ENCODE measurements around the gene TMEM54.
"Not testable (repeated sequence)": the region's sequence is repeated elsewhere in the genome, so short reads cannot be mapped to it uniquely, and the experiment has no call there.

Gene TMEM54

DNA sequence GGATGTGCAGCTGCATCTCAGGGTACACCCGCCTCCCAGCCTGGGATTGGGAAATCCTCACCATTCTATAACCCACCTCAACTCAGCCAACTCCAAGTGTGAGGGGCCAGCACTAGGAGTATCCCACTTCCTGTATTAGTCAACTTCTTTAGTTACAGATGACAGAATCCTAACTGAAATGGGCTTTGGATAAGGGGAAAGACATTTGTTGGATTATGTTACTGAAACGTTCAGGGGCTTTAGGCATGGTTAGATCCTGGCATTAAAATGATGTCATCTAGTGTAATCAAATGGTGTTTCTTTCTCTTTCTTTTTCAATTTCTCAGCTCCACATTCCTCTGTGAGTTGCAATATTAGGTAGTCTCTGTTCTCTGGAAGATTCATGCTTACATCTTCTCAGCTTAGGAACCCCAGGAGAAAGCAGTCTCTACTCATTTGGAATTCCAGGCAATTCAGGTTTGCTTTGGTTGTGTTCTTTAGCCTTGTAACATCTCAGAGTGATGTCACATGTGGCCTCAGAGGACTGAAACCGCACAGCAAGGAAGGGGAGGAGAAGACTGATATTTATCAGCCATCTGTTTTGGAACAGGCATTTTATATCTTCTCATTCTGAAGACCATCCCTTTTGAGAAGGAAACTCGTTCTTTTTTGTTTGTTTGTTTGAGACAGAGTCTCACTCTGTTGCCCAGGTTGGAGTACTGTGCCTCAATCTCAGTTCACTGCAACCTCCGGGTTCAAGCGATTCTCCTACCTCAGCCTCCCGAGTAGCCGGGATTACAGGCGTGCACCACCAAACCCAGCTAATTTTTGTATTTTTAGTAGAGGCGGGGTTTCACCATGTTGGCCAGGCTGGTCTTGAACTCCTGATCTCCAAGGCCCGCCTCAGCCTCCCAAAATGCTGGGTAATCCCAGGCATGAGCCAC, 18.9 kb upstream of the TMEM54 start:
- no peak for DNase-seq

DNA sequence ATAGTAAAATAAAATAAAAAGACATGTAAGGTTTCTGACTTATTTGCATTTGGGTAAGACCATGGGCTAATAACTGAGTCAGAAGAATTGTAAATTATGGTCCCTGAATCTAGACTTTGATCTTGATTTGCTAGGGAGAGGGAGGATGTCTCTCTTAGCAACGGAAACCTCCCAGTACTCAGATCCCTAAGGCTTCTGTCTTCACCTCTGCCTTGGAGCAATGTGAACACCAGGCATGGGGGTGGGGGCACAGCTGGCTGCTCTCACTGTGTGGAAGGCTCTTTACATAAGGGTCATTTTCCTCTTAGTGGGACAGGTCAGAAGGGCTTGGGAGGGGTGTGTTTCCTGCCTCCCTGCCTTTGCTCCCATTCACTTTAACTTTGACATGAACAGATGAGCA, 17.0 kb upstream of the TMEM54 start:
- DNase-seq: no peak

DNA sequence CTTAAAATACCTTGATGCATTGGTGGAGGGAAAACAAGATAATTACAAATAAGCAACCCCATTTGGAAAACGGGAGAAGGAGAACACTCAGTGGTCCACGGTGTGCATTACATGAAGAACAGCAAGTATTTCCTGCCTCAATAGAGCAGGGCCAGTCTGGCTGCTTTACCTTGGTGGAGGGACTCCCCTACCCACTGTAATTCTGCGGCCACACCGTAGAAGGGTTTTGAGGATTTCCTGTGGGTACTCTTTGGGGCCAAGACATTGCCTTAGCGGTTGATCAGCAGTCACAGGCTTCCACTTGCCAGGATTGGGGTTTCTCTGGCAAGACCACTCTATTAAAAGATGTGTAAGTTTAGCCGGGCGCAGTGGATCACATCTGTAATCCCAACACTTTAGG, 16.3 kb upstream of the TMEM54 start:
- no peak for DNase-seq

DNA sequence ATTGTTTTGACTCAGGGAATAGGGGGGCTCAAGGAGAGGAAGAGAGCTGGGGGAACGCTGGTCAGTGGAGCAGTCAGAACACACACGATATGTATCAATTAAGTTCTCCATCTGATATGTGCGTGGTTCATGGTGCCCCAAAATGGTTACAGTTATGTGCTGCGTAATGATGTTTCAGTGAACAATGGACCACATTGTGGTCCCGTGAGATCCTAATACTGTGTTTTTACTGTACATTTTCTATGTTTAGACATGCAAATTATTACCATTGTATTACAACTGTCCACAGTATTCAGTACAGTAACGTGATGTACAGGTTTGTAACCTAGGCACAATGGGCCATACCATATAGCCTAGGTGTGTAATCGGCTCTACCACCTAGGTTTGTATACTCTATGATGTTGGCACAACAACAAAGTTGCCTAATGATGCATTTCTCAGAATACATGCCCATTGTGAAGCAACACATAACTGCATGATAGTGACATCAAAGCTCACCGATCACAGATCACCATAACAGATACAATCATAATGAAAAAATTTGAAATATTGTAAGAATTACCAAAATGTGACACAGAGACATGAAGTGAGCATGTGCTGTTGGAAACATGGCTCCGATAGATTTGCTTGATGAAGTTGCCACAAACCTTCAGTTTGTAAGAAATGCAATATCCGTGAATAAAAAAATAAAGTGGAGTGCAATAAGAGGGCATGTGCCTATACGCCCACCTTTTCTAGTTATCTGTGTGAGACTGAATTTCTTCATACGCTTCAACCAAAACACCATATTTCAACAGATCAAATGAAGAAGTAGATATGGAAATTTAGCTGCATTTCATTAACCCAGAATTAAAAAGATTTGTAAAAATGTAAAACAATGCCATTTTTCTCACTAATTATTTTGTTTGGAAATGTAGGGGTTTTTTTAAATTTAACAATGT, 14.8 kb upstream of the TMEM54 start:
- no peak for DNase-seq

DNA sequence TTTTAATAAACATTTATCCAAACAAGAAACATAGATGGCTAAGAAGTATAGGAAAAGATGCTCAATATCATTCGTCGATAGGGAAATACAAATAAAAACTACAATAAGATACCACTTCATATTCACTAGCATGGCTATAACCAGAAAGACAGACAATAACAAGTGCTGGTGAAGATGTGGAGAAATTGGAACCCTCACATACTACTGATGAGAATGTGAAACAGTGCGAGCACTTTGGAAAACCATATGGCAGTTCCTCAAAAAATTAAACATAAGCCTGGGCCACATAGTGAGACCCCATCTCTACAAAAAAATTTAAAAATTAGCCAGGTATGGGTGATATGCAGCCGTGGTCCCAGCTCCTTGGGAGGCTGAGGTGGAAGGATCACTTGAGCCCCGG, 9.1 kb upstream of the TMEM54 start:
- DNase-seq: no peak

DNA sequence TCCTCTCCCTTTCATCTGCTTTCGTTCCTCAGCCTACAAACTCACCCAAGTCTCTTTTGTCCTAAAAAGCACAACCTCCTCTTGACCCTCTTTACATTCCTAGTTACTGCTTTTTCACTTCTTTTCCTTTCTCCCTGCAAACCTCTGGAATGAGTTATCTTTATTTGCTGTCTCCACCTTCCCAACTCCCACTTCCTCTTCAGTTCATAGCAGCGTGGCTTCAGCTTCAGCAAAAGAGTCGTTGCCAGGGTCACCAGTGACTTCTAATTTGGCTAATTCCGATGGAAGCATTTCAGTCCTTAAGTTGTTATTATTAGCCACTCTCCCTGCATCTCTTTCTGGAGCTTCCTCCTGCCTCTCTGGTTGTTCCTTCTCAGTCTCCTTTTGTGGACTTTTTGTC, 6.2 kb upstream of the TMEM54 start:
- DNase-seq: no peak

DNA sequence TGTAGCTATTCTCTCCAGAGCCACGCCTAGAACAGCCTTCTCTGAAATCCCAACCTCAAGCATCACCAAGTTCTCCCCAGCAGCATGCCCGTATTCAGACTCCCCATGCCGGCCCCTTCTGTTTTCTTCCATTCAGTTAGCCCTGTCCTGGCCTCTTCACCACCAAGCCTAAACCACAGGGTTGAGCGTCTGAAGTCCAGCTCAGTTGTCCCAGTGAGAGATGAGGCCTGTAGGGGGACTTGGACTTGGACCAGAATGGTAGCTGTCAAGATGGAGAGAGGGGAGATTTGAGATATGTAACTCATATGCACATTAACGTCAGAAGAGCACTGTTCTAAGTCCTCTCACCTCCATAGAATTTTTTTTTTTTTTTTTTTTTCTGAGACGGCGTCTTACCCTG, 5.5 kb upstream of the TMEM54 start:
- no peak for DNase-seq

DNA sequence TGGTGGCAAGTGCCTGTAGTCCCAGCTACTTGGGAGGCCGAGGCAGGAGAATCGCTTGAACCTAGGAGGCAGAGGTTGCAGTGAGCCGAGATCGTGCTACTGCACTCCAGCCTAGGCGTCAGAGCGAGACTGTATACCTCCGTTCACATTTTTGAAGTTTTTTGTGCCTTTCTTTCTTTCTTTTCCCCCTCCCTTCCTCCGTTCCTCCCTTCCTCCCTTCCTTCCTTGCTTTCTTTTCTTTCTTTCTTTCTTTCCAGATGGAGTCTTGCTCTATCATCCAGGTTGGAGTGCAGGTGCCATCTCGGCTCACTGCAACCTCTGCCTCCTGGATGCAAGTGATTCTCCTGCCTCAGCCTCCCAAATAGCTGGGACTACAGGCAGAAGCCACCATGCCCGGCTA, 4.4 kb upstream of the TMEM54 start:
- DNase-seq: not testable (repeated sequence)

DNA sequence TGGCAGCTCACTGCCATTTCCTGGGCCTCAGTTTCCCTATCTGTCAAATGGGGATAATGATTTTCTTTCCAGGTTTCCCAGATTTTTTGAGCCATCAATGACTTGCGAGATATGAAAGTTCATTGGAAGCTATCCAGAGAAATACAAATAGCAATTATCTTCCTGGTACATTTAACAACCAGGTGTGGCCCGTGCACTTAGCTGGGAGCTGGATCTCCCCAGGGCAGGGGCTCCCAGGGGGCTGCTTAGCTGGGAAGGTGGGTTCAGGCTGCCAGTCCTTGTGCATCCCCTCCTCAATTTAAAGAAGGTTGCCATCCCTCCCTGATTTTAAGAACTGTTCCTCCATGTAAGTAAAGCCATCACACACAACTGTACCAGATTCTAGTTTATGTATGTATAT, 3.6 kb upstream of the TMEM54 start:
- DNase-seq: no peak

DNA sequence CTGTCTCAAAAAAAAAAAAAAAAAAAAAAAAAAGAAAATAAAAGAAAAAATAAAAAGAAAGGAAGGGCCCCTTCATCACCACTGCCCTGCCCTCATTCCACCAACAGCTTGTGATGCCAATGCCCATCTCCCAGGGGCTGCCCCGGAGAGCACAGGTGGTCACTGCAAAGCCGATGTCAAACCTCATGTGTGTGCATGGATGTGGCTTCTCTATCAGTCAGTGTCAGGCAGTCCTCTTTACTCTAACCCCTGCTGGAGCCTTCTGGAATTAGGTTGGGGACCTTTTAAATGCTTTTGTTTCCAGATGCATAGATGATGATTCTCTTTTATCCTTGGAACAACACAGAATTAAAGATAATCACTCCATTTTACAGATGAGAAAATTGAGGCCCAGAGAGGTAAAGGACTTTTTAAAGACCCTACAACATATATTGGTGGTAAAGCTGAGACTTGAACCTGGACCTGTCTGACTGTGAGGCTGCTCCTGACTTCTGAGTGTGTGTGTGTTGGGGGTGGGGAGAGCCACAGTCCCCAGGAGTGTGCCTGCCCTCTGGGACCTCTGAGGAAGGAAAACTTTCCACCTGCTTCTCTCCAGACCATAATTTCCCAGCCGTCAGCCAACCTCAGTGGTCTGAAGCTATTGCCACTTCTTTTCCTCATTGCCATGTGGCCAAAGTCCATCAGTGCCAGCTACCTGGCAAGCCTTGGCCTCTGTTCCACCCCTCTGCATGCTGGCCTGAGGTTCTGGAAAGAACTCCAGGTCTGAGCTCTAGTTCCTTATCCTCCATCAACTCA, 3.0 kb upstream of the TMEM54 start:
- DNase-seq: no peak

DNA sequence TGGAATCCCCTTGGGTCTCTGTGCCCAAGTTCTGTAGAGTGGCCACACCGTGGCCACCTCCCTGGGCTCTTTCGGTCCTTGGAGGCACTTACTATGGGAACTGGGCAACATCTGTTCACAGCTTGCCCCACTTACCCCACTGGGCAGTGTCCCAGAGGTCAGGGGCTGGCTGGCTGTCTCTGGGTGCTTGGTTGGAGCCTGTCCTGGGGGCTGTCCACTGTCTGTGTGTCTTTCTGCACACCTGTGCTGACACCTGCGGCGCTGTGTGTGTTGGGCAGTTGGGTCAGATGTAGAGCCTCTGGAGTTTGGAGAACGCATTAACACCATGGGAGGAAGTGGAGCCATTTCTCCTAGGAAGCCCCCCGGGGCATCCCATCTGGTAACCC, 1.3 kb upstream of the TMEM54 start:
- DNase-seq: no peak

DNA sequence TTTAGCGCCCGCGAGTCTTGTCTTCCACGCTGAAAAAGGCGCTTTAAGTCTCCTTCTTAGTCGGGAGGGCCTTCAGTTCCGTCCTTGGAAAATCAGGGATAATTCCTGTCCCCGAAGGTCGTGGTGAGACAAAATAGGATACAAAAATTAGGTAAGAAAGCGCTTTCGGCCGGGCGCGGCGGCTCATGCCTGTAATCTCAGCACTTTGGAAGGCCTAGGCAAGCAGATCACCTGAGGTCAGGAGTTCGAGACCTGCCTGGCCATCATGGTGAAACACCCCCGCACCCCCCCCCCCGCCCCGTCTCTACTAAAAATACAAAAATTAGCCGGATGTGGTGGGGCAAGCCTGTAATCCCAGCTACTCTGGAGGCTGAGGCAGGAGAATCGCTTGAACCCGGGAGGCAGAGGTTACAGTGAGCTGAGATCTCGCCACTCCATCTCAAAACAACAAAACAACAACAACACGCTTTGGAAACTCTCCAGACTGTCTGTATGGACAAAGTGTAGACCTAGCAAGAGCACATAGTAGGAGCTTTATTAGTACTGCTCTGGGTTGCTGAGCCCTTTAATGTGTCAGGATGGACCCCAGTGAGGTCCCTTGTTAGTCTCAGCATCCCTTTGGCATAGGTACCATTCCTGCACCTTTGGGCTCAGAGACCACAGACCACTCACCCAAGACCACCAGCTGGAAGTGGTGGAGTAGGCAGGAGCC, 790 bp upstream of the TMEM54 start:
- DNase-seq: no peak

DNA sequence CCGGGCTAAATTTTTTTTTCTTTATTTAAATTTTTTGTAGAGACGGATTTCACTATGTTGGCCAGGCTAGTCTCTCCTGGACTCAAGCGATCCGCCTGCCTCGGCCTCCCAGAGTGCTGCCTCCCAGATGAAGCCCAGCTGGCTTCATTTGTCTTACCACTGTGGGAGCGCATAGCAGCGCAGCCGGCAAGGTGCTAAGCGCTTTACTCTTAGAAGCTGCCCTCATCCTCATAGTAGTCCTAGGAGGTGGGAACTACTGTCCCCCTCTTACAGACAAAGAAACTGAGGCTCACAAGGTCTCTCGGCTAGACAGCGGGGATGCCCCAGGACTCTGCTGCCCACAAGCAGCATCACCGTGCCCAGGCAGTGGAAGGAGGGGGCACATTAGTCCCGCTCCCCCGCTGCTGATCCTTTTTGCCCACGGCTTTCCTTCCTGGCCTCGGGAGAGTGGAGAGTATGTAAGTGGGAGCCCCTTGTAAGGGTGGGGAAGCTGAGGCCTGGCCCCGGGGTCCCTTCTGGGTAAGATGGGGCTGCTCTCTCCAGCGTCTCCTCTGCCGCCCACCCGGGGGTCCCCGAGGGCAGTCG, 726 bp downstream of the TMEM54 start:
- DNase-seq: no peak

DNA sequence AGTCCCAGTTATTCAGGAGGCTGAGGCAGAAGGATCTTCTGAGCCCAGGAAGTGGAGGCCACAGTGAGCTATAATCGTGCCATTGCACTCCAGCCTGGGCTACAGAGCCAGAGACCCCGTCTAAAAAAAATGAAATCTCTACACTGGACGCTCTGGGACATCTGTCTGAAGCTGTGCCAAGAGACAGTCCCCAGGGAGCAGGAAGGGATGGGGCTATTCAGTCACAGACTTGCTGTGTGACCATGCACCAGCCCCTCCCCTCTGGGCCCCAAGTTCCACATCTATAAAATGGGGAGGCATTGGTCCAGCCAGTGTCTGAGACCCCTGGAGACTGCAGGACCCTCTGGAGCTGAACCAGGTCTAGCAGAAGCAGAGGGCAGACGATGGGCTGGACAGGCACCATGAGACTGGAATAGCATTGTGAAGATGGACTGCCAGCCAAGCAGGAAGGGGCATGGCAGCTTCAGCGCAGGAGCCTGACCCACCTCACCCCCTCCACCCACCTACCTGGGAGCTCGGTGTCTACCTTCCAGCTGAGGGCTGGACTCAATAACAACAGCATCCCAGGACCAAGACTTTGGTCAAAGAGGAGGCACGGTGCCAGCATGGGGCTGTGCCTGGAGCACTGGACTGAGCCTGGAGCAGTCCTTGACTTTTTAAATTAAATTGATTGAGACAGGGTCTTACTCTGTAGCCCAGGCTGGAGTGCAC, 1.4 kb downstream of the TMEM54 start:
- no peak for DNase-seq

DNA sequence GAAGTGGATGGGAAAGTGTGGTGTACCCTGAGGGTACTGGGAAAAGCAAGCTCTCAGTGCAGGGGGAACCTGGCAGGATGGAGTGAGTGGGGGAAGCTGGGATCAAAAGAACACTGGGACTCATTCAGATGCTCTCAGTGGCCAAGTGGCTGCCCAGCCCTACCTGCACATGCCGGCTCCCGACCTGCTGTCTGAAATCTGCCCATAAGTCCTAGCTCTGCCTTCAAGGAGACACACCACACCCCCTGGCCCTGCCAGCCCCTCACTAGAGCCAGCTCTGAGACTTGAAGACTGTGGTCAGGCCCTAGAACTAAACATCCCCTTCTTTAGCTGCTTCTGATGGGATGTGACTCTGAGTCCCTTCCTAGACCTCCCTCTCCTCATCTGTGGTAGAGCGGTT, 2.2 kb downstream of the TMEM54 start:
- DNase-seq: no peak

DNA sequence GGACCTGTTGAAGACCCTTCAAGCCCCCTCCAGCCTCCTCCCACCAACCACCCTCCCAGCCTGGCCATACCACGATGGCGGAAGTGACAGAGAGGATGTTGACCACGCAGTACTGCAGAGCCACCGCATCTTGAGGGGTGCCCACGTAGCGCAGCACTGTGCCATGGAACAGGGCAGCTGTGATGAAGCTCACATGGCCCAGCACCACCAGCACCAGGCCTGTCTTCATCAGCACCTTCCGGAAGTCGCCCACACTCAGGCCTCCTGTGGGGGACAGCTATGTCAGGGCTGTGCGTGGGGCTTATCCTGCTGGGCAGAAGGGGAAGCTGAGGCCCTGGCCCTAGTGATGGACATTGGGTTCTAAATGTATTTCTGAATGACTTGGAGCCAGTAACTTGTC, 3.1 kb downstream of the TMEM54 start:
- DNase-seq: no peak

DNA sequence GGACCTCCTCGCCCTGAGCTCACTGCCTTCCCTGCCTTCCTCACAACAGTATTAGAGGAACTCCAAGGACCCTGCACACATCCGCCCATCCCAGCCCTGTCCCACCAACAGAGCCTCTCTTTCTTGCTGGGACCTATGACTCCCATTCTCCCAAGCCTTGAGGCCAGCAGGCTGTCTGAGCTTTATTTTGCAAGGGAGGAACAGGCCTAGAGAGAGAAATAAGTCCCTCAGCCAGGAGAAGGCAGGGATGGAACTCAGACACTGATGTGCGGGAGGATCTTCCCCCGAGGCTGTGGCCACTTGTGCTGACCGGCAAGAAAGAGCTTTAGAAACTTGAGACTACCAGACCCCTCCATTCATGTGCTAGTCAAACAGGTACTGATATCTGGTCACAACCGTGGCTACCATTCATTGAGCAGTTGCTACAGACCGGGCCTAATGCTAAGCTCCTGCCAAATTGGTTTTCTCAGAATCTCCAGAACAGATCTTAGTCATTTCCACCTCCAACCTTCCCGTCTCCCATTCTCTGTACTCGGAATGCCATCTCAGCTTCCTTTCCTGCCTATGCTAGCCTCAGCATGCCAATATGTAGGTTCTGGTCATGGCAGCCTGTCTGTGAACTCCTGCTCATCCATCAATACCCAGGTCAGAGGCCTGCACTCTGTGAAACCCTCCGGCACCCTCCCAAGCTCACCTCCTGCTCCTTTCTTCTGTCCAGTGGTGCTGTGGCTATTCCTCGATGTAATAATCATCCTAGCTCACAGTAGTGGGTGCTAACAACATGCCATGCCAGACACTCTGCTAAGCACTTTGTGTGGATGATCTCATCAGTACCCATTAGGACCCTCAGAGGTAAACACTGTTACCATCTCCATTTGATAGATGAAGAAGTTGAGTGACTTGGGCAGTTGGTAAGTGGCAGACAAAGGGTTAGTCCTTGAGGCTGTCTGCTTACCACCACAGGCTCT, 3.8 kb downstream of the TMEM54 start:
- no peak for DNase-seq

DNA sequence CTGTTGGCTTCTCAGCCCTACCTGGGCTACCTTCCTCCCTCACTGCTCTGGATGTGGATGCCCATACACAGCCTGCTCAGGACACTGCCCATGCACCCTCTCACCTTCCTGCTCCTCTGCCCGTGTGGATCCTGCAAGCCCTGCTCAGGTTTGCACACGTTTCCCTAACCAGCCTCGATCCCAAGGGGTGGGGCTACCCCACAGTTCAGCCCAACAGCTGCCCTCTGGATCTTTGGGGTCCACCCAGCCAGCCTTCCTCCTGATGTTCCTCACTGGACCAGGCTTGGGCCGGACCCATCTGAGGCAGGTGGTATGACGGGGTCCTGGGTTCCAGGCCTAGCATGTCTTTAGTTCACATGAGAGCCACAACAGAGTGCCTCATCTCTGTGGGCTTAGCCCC, 4.7 kb downstream of the TMEM54 start:
- no peak for DNase-seq

Measured in hypothalamus (tissue), 51 donors.